BLaER1 (cell line): ENCODE results near the gene FOXK1.

Experiments
- H3K27ac ChIP-seq: shearing (Covaris generic); formaldehyde crosslinking; 2 replicates; pipeline ENCODE4 v1.8.1; 2022
- H3K27me3 ChIP-seq: shearing (Covaris generic); formaldehyde crosslinking; 2 replicates; pipeline ENCODE4 v1.8.1; 2022
- H3K36me3 ChIP-seq: shearing (Covaris generic); formaldehyde crosslinking; 2 replicates; pipeline ENCODE4 v1.8.1; 2022
- H3K4me1 ChIP-seq: shearing (Covaris generic); formaldehyde crosslinking; 2 replicates; pipeline ENCODE4 v1.8.1; 2022
- H3K4me2 ChIP-seq: shearing (Covaris generic); formaldehyde crosslinking; 2 replicates; pipeline ENCODE4 v1.8.1; 2022
- H3K4me3 ChIP-seq: shearing (Covaris generic); formaldehyde crosslinking; 2 replicates; pipeline ENCODE4 v1.8.1; 2022
- H3K9ac ChIP-seq: shearing (Covaris generic); formaldehyde crosslinking; 2 replicates; pipeline ENCODE4 v1.8.1; 2022
- H3K9me3 ChIP-seq: shearing (Covaris generic); formaldehyde crosslinking; 2 replicates; pipeline ENCODE4 v1.8.1; 2022
- H4K20me1 ChIP-seq: shearing (Covaris generic); formaldehyde crosslinking; 2 replicates; pipeline ENCODE4 v1.8.1; 2022
- Cebpa-rat ChIP-seq: shearing (Covaris generic); IDR thresholded peaks from 2 replicates; pipeline ENCODE4 v1.8.1; 2022

The FOXK1 gene

DNA sequence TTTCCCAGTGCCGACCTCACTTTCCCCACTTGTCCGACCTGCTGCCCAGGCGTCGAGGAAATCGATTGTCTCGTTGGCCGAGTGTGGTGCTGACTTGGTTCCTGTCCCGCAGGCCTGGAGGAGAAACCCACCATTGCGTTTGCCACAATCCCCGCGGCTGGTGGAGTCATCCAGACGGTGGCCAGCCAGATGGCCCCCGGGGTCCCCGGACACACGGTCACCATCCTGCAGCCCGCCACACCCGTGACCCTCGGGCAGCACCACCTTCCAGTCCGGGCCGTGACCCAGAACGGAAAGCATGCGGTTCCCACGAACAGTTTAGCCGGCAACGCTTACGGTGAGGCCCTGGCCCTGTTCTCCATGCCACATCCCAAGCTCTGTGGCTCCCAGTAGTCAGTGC lies 78.9 kb downstream of the FOXK1 start:
- Histone ChIP-seq H3K9ac (no peak overlapping the region), H3K9me3 (no peaks in the 10 kb centered on the region), H3K27ac (no peak overlapping the region), H3K4me3 (no peak overlapping the region), H4K20me1 (peaks cover 50% of the 10 kb centered on the region), H3K36me3 (peaks cover 100% of the 10 kb centered on the region), H3K27me3 (no peaks in the 10 kb centered on the region), H3K4me2 (no peak overlapping the region), H3K4me1 (no peaks in the 10 kb centered on the region)
- no peak for TF ChIP-seq Cebpa-rat

DNA sequence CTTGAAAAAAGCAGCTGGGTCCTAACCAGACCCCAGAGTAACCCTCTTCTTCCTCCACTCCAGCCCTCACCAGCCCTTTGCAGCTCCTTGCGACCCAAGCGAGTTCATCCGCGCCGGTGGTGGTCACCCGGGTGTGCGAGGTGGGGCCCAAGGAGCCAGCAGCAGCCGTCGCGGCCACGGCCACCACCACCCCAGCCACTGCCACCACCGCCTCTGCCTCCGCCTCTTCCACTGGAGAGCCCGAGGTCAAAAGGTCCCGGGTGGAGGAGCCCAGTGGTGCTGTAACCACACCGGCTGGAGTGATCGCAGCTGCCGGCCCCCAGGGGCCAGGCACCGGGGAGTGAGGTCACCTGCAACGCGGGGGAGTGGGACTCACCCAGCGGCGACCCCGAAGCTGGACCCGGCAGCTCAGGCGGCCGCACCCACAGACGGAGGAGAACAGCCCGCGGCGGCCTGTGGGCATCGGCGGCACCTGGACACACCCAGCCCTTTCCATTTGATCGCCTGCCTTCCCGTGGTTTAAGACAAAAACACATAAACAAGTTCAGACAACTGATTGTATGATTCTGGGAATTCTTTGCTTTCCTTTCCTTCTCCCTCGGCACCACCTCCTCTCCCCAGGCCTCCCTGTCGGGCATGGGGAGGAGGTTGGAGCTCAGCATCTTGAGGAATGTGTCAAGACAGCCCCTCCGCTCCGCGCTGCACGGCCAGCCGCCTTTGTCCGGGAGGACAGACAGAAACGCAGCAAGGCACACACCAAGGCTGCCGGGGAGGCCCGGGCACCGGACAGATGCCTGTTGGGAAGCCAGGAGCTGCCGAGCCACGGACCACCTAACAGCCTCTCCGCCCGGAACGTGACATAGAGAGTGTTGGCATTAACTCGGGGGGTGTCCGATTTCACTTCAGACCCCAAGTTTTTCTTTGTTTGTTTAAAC lies 80.3 kb downstream of the FOXK1 start:
- TF ChIP-seq Cebpa-rat, result no peak
- peaks cover 100% of the 10 kb centered on the region for H3K36me3 ChIP-seq

DNA sequence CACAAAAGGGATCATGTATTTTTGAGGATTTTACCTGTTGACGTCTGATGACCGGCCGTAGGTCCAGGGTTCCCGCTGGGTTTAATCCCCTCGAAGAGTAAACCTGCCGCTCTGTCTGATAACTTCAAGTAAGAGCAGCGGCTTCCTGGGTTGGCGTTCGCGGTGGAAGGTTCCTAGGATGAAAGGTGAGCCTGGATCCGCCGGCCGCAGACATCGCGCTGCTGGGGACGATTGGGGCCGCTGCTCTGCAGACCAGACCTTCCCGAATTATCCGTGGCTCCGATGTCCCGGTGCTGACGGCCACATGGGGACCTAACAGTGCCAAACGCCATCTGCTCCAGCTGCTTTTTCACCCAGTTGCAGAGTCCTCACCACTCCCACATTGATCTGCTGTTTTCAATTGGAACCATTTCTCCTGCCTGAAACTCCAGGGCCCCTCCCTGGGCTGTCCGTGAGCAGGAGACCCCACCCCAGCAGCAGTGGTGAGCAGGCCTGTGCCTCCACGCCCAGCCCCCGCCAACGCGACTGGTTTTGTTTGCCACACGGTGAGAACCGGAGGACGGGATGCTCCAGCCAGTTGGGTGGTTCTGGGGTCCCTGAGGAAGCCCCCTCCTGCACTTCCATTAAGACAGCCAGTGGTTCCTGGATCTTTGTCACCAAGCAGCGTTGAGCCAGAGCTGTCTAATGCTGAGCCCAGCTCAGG lies 81.1 kb downstream of the FOXK1 start:
- Histone ChIP-seq H3K9me3 (no peaks in the 10 kb centered on the region), H3K27ac (no peak overlapping the region), H3K4me3 (no peak overlapping the region), H3K36me3 (peaks cover 97% of the 10 kb centered on the region), H3K9ac (no peak overlapping the region), H3K4me2 (no peak overlapping the region), H3K27me3 (no peaks in the 10 kb centered on the region), H4K20me1 (peaks cover 69% of the 10 kb centered on the region), H3K4me1 (no peaks in the 10 kb centered on the region)
- no peak for TF ChIP-seq Cebpa-rat

More for the DNA sequence above, 80.3 kb downstream of the FOXK1 start:
- no peaks in the 10 kb centered on the region for H3K4me1 ChIP-seq
- peaks cover 64% of the 10 kb centered on the region for H4K20me1 ChIP-seq
- no peak overlapping the region for H3K9ac ChIP-seq
- no peaks in the 10 kb centered on the region for H3K27me3 ChIP-seq
- no peak overlapping the region for H3K27ac ChIP-seq
- no peak overlapping the region for H3K4me3 ChIP-seq
- H3K4me2 ChIP-seq, result no peak overlapping the region
- H3K9me3 ChIP-seq, result no peaks in the 10 kb centered on the region

GRCh38 chr7:4763794-4764185 lies 81.7 kb downstream of the FOXK1 start:
- Histone ChIP-seq H3K9ac (no peak overlapping the region), H3K4me3 (no peak overlapping the region), H3K9me3 (no peaks in the 10 kb centered on the region), H3K27ac (no peak overlapping the region), H3K4me2 (no peak overlapping the region), H3K4me1 (no peaks in the 10 kb centered on the region), H4K20me1 (peaks cover 74% of the 10 kb centered on the region), H3K36me3 (peaks cover 96% of the 10 kb centered on the region), H3K27me3 (no peaks in the 10 kb centered on the region)
- no peak for TF ChIP-seq Cebpa-rat

- Histone ChIP-seq H3K4me2 (no peak overlapping the region), H4K20me1 (peaks cover 80% of the 10 kb centered on the region), H3K9me3 (no peaks in the 10 kb centered on the region), H3K27me3 (no peaks in the 10 kb centered on the region), H3K36me3 (peaks cover 93% of the 10 kb centered on the region), H3K4me3 (no peak overlapping the region), H3K4me1 (0 out of 2 replicates have a peak, but pooled peaks cover 1% of the 10 kb centered on the region), H3K9ac (no peak overlapping the region), H3K27ac (no peak overlapping the region)
- no peak for TF ChIP-seq Cebpa-rat
Observed at GRCh38 chr7:4764402-4765007, 82.4 kb downstream of the FOXK1 start.

- TF ChIP-seq Cebpa-rat, result no peak
- no peaks in the 10 kb centered on the region for H3K27me3 ChIP-seq
- no peaks in the 10 kb centered on the region for H3K9me3 ChIP-seq
- H3K4me2 ChIP-seq, result no peak overlapping the region
- peaks cover 93% of the 10 kb centered on the region for H4K20me1 ChIP-seq
- no peak overlapping the region for H3K4me3 ChIP-seq
- no peak overlapping the region for H3K9ac ChIP-seq
- H3K4me1 ChIP-seq, result 0 out of 2 replicates have a peak, but pooled peaks cover 6% of the 10 kb centered on the region
- H3K27ac ChIP-seq, result no peak overlapping the region
- H3K36me3 ChIP-seq, result peaks cover 79% of the 10 kb centered on the region
Observed at GRCh38 chr7:4765776-4766490, 83.8 kb downstream of the FOXK1 start.

- Histone ChIP-seq H3K9me3 (no peaks in the 10 kb centered on the region), H4K20me1 (peaks cover 86% of the 10 kb centered on the region), H3K27ac (no peak overlapping the region), H3K36me3 (peaks cover 75% of the 10 kb centered on the region), H3K27me3 (no peaks in the 10 kb centered on the region), H3K4me3 (no peak overlapping the region), H3K9ac (no peak overlapping the region), H3K4me2 (no peak overlapping the region), H3K4me1 (0 out of 2 replicates have a peak, but pooled peaks cover 6% of the 10 kb centered on the region)
- no peak for TF ChIP-seq Cebpa-rat
Observed at GRCh38 chr7:4766666-4767519, 84.8 kb downstream of the FOXK1 start.

- H3K4me1 ChIP-seq, result peaks cover 6% of the 10 kb centered on the region; the same call in 1 of the 2 replicates
- H3K9ac ChIP-seq, result no peak overlapping the region
- no peak overlapping the region for H3K4me3 ChIP-seq
- H3K4me2 ChIP-seq, result no peak overlapping the region
- no peaks in the 10 kb centered on the region for H3K9me3 ChIP-seq
- no peak overlapping the region; the same call in 1 of the 2 replicates for H3K27ac ChIP-seq
- peaks cover 66% of the 10 kb centered on the region for H4K20me1 ChIP-seq
- H3K36me3 ChIP-seq, result peaks cover 64% of the 10 kb centered on the region
- TF ChIP-seq Cebpa-rat, result no peak
- no peaks in the 10 kb centered on the region for H3K27me3 ChIP-seq
Observed at GRCh38 chr7:4768597-4769569, 86.8 kb downstream of the FOXK1 start.
